Measurements from ENCODE around the gene PTCD2.

GRCh38 chr5:72390836-72391235 lies 70.7 kb downstream of the PTCD2 start:
- TF ChIP-seq POLR2A (IDR thresholded peaks at IDR 0.05; ENCODE audit: low read depth, low read length) (no peak), CTCF (IDR thresholded peaks at IDR 0.05; ENCODE audit: extremely low read depth in 1 of 2, insufficient read depth in 1 of 2, low read depth in 1 of 2, low read length in 2 of 2) (no peak), GATA2 (IDR thresholded peaks at IDR 0.05; ENCODE audit: insufficient read depth, insufficient read length, low read depth, low read length) (no peak), EZH2 (IDR thresholded peaks at IDR 0.05; ENCODE audit: borderline replicate concordance, low read depth, low read length, severe bottlenecking) (no peak), MYC (IDR thresholded peaks at IDR 0.05; ENCODE audit: low read depth, low read length) (no peak)
